HG03521 (cell line): ENCODE results near the gene DRD3.

ENCODE experiments used
- ATAC-seq: cut with Tn5 transposase; IDR thresholded peaks from one replicate; pipeline ENCODE4 v1.9.1; 2021; ENCODE audit warnings: mild to moderate bottlenecking, moderate library complexity; ENCODE audit not compliant: unreplicated experiment

DRD3 gene

DNA sequence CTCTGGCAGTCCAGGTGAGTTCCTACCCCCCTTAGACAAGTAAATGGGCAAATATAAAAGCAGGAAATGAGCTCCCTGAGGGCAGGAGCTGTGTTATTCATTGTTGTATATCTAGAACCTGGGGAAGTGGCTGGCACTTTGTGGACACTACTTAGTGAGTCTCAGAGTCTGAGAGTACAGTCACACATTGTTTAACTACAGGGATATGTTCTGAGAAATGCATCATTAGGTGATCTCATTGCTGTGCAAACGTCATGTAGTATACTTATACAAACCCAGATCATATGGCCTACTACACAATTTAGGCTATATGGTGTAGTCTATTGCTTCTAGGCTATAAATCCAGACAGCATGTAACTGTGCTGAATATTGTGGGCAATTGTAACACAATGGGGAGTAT lies 52.4 kb downstream of the DRD3 start:
- ATAC-seq: no peak

- no peak for ATAC-seq
Observed at GRCh38 chr3:114122027-114122709, 56.7 kb downstream of the DRD3 start.

DNA sequence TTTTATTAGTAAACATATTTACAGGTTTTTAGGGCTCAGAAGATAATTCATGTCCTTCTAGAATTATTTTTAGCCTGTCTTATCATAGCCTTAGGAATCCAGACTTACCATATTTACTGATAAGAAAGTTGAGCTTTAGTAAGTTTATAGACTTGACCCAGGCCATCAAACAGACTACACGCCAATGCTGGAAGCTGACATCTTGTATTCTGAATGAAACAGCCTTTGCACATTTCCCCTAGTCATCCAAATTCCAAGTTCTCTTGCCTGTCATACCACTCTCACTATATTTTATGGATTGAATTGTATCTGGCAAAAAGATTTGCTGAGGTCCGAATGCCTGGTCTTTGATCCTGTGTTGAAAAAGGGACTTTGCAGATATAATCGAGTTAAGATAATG lies 58.6 kb downstream of the DRD3 start:
- no peak for ATAC-seq

DNA sequence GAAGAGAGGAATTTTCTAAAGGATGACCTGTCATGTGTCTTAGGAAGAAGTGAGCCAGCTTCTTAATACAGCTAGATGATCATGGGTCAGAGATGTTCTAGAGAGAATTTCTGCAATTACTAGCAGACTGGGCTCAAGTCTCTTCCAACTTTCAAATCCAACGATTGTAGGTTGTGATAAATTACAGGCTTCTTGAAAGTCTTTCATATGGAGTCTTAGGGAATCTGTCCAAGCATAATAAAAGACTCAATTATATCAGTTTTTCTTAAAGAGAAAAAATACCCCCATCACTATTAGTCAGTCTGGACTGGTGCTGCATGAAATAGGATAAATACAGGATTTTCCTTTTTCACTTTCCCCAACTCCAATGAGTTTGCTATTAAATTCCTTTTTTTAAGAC lies 59.1 kb downstream of the DRD3 start:
- no peak for ATAC-seq

DNA sequence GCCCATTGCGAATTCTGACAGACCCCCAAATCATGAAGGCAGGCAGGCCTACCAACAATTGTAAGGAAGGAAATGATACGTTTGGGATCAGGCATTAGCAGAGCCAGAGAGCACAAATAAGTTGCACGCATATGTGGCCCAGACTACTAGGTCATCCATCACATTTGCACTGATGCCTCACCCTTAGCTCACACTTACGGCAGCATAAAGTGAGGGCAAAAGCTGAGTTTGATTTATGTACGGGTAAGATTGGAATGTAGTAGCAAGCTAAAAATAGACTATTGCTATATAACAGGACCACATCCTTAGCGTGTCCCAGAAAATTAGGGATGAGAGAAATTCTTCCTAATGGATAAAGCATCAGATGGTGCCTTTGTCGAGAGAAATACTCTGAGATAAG lies 63.7 kb downstream of the DRD3 start:
- no peak for ATAC-seq

- no peak for ATAC-seq
Observed at GRCh38 chr3:114114719-114115118, 64.1 kb downstream of the DRD3 start.

DNA sequence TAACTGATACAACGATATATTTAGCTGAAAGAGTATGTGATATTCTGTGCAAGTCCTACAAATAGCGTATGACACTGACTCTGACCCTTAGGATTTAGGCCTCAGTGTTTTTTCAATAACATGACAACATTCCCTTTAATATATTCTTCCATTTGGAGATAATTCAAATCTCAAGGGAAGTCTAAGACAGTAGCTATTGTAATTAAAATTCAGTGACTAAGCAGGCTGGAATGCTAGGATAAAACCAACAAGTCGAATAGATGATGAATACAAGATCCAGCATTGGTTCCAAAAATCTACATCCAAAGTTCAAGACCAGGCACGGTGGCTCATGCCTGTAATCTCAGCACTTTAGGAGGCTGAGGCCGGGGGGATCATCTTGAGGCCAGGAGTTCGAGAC lies 66.2 kb downstream of the DRD3 start:
- no peak for ATAC-seq

- no peak for ATAC-seq
Observed at GRCh38 chr3:114111060-114111770, 67.6 kb downstream of the DRD3 start.

GRCh38 chr3:114110439-114110838 lies 68.4 kb downstream of the DRD3 start:
- no peak for ATAC-seq

DNA sequence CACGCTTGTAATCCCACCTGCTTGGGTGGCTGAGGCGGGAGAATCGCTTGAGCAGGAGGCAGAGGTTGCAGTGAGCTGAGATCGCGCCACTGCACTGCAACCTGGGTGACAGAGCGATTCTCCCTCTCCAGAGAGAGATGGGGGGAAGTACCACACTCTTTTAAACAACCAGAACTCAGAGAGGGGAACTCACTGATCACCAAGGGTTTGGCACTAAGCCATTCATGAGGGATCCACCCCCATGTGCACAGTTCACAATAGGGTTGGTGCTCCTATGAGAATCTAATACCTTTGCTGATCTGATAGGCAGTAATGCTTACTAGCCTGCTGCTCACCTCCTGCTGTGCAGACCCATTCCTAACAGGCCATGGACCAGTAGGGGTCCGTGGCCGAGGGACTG lies 70.7 kb downstream of the DRD3 start:
- no peak for ATAC-seq

DNA sequence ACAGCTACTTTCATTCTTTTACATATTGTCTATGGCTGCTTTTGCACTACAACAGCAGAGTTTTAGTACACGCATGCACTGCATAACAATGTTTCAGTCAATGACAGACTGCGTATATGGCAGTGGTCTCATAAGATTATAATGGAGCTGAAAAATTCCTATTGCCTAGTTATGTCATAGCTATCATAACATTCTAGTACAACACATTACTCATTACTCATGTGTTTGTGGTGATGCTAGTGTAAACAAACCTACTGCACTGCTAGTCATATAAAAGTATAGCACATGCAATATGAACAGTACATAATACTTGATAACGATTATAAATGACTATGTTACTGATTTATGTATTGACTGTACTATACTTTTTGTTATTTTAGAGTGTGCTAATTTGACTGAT lies 74.4 kb downstream of the DRD3 start:
- ATAC-seq: no peak

DNA sequence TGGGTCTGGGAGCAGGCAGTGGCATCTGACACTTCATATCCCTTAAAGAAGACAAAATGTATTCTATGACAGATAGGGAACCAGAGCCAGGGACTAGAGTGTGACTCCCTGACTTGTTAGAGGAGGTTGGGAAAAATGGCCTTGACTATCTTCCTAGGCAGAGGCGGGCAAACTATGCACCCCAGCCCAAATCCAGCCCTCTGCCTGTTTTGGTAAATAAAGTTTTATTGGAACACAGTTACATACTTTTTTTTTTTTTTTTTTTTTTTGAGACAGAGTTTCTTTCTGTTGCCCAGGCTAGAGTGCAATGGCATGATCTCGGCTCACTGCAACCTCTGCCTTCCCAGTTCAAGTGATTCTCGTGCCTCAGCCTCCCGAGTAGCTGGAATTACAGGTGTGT lies 75.0 kb downstream of the DRD3 start:
- no peak for ATAC-seq

- no peak for ATAC-seq
Observed at GRCh38 chr3:114103181-114103580, 75.7 kb downstream of the DRD3 start.

DNA sequence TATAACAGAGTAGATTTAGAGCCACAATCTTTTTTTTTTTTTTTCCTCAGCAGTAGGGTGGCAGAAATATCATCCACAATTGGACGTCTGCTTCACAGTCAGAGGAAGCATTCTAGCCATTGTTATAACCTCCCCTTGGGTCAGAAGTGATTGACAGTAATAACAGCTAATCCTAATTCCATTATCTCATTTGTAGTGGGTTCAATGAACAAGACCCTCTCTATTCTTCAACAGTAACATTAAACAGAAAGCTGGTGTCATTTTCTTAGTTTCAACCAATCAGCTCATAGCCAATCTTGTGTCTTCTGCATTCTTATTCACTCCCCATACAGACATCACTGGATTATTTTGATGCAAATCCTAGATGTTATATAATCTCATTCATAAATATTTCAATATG lies 77.8 kb downstream of the DRD3 start:
- no peak for ATAC-seq

DNA sequence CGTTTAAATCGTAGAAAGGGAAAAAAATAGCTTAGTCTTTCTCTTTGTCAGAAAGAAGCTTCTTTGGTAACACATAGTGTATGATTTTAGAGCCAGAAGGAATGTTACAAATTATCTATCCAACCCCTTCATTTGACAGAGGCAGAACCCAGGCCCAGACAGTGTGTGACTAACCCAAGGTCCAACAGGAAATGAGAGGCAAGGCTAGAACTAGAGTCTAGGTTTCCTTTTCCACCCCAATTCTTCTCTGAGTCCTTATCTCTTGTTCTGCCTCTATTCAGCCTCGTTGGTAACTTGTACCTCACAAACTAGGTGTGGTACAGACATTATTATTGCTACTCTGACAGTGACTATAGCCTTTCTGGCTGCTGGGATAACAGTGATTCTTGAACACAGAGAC lies 83.1 kb downstream of the DRD3 start:
- no peak for ATAC-seq

- ATAC-seq: no peak
Observed at GRCh38 chr3:114093596-114093995, 85.3 kb downstream of the DRD3 start.

- ATAC-seq: no peak
Observed at GRCh38 chr3:114093016-114093380, 85.9 kb downstream of the DRD3 start.

- no peak for ATAC-seq
Observed at GRCh38 chr3:114092151-114093015, 86.5 kb downstream of the DRD3 start.

GRCh38 chr3:114089675-114090074 lies 89.2 kb downstream of the DRD3 start:
- no peak for ATAC-seq

DNA sequence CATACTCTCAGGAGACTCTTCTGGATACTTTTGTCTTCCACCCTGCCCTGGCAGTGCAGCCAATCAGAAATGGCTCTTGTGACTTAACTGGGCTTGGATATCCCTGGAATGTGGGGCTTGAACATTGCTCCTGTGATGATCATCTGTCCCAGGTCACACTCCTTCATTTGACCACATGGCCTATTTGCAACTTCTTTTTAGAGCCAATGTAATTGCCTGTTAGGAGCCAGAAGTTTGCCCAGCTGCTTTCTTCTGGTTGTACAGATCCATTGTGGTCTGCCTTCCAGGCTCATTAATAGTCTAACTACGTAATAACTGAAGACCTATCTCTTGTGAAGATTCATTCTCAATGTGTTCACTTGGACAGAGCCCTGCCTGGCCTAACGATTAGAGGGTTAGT lies 92.5 kb downstream of the DRD3 start:
- no peak for ATAC-seq

- no peak for ATAC-seq
Observed at GRCh38 chr3:114083112-114083511, 95.7 kb downstream of the DRD3 start.

- ATAC-seq: no peak
Observed at GRCh38 chr3:114081037-114081436, 97.8 kb downstream of the DRD3 start.
